NCI-H187 treated with DMSO at 0.1 percent for 48 hours (cell line): ENCODE results near the gene SPPL2C.
A peak's percentile ranks its signal among the peaks of the same experiment; 100 is the strongest.

Experiments used
- DNase-seq: peaks from one replicate; lab custom pipeline; 2025; lab: John Stamatoyannopoulos, UW

SPPL2C gene

DNA sequence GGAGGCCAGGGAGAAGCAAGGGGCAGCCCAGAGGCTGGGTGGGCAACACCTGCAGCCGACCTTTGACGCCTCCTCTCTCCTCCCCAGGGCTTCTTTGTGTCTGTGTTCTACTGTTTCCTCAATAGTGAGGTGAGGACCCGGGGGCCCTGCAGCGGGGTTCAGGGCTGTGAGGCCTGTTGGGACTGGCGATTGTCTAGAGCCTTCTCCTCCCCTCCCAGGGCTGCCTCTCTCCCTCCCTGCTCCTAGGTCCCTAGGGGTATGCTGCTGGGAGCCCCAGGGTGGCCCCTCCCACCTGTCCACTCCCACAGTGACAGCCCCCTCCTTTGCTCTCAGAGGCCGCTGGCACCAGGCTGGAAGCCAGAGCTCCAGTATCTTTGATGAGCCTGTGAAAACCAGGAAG, 10.8 kb upstream of the SPPL2C start:
- DNase-seq, result no peak

DNA sequence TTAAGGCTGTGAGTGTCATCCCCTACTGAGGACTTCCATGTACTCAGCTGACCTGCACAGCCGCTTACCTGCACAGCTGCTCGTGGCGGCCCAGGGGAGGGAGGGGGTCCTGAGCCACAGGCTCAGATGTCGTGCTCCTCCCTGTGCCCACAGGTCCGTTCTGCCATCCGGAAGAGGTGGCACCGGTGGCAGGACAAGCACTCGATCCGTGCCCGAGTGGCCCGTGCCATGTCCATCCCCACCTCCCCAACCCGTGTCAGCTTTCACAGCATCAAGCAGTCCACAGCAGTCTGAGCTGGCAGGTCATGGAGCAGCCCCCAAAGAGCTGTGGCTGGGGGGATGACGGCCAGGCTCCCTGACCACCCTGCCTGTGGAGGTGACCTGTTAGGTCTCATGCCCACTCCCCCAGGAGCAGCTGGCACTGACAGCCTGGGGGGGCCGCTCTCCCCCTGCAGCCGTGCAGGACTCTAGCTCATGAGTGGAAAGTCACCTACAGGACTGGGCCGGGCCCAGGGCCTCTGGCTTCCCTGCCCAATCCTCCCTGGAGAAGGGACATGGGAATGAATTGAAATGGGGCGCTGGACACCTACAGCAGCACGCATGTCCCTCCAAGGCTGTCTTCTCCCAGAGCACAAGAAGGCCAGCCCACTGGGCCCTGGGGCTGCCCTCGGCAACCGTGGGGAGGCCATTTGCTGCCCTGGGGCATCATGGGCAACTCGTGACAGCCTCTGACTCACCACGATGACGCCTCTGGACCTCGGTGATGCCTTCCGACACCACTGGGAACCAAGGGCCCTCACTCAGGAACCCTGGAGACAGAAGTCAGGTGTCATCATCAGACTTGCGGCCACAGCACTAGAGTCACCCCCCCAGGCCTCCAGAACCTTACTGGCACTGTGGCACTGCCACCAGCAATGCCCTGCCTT, 9.9 kb upstream of the SPPL2C start:
- no peak for DNase-seq

DNA sequence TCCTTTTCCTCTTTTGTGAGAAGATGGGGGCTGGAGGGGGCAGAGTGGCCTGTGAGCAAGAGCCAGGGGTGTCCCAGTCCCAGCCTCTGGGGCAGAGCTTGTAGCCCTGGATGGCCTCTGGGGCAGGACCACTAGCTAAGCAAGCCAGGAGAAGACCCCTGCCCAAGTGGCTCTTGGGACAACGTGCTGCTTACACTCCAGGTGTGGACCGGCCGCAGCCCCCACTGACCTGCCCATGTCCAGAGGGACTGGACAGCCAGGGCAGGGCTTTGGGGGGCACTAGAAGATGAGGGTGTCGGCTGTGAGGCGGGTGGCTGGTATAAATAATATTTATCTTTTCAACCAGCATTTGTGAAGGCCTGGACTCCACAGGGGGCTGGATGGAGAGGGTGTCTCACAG, 9.2 kb upstream of the SPPL2C start:
- DNase-seq, result no peak

DNA sequence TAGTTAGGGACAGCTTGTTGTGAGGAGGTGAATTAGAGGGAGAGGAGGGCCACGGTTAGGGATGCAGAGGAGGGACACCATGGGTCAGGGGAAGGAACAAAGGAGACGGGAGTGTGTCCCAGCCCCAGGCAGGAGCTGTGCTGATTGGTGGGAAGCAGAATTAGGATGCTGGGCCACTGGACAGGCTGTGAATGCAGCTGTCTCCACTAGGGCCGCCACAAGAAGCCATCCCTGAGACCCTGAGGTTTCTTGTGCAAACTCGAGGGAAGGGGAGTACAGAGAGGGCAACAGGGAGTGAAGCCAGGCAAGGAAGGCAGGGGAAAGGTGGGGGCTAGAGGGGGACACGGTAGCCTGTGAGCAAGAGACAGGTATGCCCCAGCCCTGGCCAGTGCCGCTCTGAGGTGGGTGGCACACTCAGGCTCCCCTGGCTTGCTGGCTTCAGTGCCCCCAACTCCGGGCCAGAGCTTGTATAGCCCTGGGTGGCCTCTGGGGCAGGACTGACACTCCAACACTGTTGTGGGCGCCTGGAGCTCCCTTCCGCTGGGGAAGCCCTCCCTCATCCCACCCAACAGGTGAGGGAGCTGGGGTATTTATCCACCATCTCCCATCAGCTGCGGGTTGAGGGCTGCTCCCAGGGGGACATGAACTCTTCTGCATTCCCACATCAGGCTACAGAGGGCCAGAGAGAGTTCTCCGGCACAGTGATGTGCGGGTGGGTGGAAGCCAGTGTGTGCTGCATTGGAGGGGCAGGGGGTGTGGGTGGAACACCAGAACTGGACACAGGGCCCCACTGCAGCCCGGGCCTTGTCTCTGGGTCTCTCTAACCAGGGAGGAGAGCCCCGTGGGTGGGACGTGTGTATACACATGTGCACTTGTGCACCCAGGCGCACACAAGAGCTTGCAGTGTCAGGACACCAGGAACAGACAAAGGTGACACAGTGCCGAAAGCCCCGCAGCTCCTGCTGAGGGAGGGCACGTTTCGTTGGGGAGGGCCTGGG, 8.3 kb upstream of the SPPL2C start:
- no peak for DNase-seq

DNA sequence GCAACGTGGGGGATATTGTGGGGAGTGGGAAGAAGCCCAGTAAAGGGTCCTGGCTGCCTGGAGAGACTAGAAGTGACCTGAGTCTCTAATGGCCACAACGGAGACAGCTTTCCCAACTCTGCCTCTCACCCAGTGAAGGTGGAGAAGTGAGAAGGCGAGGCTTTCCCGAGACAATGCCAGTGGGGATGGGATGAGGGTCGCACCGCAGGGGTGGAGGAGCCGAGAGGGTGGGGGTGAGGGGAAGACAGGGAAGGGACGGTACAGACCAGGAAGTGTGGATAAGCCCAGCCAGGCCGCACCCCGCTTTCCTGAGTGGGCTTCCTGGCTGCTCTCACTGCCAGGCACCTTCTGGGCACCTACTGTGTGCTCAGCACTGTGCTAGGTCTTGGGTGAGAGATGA, 7.5 kb upstream of the SPPL2C start:
- no peak for DNase-seq

DNA sequence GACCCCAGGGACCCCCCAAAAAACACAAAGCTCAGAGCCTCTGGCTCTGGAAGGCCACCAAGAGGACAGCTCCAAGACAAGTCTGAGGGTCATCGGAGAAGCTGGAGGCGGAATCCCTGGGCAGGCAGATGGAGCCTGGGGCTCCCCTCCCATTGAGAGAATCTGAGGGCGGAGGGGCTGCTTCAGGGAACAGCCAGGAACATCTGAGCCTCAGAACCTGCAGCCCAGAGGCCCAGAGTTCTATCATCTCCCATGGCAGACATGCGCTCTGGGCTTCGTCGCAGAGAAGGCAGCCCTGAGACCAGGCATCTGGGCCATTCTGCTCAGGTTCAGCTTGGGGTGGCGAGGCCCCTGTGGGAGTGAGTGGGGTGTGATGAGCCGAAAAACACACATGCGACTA, 7.1 kb upstream of the SPPL2C start:
- no peak for DNase-seq

DNA sequence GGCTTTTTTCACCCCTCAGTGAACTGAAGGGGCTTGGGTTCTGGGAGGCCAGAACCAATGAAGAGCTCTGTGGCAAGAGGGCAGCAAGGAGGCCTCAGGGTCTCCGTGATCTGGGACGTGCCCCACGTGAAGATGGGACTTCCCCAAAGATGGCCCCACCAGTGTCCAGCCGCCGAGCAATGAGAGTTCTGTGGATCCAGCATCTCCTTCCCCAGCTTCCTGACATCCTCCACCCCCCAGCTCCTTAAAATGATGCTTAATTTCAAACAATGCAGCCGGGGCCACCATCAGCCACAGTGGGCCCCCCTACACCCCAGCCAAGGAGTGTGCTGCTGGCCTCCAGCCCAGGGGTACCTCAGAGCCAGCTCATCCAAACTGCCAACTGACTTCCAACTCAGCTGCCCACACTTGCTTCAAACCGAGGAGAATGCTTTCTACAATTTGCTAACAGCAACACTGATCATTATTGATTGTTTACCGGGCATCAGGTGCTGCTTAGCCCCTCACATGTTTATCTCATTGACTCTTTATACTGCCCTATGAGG, 5.9 kb upstream of the SPPL2C start:
- DNase-seq, result no peak

DNA sequence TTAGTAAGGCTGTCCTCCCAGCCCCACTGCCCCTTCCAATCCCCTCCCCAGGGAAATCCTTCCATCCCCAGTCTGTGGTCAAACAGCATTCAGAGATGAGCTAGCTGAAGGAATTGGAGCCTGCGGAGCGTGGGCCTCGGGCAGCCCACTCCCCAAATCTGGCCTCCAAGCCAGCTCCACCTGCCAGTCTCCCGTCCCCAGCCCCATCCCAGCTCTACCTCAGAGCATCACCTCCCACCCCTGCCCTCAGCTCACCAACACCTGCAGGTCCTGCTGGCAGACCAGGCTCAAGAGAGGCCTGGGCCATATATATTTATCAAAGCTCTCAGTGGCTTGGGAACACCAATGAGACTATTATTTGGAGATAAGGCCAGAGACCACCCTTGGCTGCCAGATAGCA, 5.2 kb upstream of the SPPL2C start:
- DNase-seq, result no peak

DNA sequence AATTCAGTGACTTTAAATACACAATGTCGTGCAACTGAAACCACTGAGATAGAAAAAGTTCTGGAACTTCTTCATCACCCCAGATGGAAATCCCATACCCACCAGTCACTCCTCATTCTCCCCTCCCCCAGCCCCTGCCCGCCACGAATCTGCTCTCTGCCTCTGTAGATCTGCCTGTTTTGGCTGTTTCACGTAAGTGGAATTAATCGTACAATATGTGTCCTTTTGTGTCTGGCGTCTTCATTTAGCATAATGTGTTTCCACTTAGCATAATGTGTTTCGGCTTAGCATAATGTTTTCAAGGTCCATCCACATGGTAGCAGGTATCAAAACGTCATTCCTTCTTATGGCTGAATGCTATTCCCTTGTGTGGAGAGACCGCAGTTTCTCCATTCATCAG, 3.5 kb upstream of the SPPL2C start:
- DNase-seq, result no peak

DNA sequence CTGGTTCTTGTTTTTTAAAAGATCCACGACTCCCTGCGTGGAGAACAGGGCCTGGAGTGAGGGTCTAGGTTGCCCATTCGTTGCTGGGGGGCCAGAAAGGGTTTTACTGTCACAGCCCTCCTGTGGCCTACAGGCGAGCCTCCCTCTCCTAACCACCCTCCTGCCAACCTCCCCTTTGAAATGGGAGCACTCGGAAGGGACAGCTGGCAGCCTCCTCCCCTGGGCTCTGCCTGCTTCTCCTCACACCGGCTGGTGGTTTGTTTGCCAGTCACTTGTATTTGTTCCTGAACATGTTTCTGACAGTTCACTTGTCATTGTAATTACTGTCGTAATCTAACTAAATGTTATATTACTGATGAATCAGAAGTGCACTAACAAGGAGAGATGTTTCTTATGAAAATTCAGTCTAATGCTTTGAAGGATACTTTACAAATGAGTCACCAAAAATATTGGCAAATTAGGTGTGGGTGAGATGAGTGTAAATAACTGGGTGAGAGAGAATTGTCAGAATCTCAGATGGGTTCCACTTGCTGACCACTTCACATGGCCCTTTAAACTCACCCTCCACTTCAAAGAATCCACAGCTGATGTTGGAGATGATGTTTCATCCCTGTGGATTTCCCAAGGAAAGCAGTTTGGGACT, 2.7 kb upstream of the SPPL2C start:
- DNase-seq, result peak; percentile 27

DNA sequence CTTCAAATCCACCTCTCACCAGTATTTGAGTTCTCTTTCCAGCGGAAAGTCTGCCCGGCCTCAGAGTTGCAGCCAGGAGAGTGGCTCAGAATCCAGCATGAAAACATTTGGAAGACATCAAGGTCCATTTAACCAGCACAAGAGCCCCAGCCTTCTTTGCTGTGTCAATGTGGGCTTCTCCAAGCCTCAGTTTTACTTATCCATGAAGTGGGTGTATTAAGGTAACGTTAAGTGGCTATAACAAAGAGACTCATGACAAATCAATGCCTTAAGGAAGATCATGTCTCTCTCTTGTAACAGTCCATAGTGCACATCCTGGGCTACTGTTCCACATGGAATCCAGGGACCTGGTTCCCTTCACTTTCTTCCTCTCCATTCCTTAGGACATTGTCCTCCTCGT, 959 bp upstream of the SPPL2C start:
- no peak for DNase-seq

DNA sequence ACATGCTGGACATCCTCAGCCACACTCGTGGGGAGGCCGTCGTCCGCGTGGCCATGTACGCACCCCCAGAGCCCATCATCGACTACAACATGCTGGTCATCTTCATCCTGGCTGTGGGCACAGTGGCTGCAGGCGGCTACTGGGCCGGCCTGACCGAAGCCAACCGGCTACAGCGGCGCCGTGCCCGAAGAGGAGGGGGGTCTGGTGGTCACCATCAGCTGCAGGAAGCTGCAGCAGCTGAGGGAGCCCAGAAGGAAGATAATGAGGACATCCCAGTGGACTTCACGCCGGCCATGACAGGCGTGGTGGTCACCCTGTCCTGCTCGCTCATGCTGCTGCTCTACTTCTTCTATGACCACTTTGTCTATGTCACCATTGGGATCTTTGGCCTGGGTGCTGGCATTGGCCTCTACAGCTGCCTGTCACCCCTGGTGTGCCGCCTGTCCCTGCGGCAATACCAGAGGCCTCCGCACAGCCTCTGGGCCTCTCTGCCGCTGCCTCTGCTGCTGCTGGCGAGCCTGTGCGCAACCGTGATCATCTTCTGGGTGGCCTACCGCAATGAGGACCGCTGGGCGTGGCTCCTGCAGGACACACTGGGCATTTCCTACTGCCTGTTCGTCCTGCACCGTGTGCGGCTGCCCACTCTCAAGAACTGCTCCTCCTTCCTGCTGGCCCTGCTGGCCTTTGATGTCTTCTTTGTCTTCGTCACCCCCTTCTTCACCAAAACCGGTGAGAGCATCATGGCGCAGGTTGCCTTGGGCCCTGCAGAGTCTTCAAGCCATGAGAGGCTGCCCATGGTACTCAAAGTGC, 900 bp downstream of the SPPL2C start:
- DNase-seq, result no peak

DNA sequence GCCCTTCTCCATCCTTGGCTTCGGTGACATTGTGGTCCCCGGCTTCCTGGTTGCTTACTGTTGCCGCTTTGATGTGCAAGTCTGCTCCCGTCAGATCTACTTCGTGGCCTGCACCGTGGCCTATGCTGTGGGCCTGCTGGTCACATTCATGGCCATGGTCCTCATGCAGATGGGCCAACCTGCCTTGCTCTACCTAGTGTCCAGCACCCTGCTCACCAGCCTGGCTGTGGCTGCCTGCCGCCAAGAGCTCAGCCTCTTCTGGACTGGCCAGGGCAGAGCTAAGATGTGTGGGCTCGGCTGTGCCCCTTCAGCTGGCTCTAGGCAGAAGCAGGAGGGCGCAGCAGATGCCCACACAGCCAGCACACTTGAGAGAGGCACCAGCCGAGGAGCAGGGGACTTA, 1.5 kb downstream of the SPPL2C start:
- no peak for DNase-seq

DNA sequence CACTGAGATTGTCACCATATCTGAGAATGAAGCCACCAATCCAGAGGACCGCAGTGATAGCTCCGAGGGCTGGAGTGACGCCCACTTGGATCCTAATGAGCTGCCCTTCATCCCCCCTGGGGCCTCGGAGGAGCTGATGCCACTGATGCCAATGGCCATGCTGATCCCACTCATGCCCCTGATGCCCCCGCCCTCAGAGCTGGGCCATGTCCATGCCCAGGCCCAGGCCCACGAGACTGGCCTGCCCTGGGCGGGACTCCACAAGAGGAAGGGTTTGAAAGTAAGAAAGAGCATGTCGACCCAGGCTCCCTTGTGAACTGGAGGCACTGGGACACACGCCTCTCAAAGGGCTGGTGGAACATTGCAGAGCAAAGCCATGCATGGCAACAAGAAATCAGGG, 2.0 kb downstream of the SPPL2C start:
- no peak for DNase-seq

DNA sequence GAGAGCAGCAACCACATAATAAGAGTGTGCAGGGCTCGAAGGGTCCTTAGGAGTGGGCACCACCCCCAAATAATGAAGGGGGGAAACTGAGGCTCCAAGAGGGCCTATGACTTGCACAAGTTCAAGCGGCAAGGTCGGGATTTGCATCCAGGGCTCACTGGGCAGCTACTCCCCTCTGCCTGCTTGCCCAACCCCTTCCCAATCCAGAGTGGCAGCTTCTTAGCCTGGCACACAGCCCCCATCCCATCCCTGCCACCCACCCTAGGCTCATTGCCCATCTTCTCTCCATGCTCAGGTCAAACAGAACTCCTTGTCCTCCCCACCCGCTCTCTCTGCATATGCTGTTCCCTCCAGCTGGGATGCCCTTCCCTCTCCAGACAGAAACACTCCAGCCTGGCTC, 2.4 kb downstream of the SPPL2C start:
- DNase-seq, result no peak

DNA sequence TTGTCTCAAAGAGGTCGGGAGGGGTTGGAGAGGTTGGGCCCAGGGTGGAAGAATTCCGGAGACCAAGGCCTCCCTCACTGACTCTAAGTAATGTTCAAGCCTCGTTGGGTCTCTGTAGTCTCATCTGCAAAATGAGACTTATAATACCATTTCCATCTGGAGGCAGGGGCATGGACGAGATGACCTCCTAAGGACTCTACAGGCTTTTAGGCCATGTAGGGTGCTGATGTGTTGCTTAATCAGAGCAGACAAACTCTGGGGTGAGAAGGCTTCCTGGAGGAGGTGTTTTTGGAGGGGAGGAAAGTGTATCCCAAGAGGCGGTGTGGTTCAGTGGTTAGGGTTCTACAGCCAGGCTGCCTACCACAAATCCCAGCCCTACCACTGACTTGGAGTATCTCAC, 3.1 kb downstream of the SPPL2C start:
- no peak for DNase-seq

DNA sequence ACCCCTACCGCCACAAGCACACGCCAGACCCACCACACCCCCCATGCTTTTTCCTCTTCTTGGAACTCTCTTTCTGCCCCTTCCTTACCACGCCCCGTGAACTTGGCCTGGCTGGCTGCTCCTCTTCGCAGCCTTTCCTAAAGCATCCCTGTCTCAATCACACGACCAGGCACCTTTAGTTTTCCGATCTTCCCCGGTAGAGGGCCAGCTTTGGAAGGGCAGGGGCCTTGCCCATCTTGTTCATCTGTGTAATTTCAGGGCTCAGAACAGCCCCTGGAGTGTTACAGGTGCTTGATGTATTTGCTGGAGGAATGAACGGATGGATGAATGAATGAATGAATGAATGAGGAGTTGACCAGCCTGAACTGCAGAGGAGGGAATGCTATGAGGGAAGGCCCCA, 3.7 kb downstream of the SPPL2C start:
- no peak for DNase-seq

DNA sequence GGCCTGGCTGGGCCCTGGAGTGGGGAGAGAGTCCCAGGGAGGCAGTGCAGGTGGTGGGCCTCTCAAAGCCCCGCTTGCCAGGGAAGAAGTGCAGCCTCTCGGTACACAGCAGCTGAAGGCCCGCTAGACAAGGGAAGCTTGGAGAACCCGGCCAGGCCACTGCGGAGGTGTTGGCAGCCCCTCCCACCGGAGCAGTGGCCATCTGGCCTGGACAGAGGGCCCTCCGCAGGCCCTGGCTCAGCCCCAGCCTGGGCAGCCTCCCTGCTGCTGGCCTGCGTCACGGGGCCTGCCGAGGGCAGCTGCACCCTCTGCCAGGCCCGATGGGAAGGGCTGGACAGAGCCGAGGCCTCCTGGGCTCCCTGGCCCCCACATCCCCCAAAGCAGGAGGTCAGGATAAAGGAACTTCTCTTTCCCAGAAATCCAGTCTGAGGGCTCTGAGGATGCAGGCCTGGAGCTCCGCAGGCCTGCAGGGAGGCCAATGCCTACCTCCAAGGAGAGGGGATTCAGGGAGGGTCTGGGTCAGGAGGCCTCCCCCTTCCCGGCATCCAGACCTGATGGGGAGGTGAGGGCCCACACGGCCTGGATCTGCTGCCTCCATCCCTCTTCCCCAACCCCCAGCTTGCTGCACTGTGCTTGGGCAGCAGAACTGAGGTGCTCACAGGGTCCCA, 4.3 kb downstream of the SPPL2C start:
- no peak for DNase-seq

DNA sequence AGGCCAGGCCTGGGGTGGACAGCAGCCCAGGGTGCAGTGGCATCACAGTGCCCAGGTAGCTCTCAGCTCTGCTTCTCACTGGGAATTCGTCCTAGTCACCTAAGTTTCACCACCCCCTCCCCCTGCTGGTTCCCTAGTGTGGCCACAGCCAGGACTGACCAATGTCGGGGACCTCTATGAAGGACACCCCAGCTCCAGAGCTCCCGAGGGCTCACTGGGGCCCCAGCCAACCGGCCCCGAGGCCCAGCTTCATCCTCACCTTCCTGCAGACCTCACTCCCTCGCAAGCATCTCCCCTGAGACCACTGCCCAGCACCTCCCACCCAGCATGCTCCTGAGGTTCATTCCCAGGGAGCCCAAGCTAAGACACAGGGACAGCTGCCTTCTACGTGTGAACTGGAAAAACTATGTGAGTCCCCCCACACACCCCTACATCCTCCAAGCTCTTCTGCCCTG, 4.9 kb downstream of the SPPL2C start:
- DNase-seq, result no peak

DNA sequence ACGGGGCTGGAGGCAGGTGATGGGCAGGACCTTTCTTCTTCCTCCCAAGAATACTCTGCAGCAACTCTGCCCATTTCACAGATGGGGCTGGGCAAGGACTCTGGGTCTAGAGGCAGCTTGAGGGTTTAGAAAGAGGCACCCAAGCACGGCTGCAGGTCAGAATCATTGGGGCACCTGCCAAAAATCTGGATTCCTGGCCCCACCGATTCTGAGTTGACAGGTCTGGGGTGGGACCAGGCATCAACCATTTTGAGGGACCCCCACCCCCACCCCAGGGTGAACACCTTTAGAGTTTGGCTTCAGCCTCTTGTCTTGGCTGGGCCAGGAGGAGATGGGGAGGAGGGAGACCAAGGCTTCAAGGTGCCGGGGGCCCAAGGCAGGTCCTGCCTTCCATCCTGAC, 5.3 kb downstream of the SPPL2C start:
- no peak for DNase-seq

DNA sequence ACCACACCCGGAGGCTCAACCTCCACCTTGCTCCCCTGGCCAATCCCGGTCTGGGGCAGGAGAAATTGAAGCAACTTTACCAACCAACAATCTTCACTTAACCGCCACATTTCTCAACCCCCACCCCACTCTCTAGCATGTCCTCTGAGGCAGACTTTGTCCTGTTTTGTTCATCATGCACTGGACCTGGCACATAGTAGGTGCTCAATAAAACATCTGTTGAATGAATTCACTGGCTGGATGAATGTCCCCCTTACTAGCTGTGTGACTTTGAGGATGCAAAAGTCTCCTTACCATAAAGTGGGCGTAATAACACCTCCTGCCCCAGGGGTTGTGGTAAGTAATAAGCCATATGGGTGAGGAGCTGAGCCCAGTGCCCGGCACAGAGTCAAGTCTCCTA, 5.8 kb downstream of the SPPL2C start:
- DNase-seq, result no peak
